ENCODE measurements around the gene PRX.
"Not testable (repeated sequence)": the region's sequence is repeated elsewhere in the genome, so short reads cannot be mapped to it uniquely, and the experiment has no call there.

The PRX gene

GRCh38 chr19:40416918-40417642 lies 3.9 kb upstream of the PRX start:
- DNase-seq (ENCODE audit: low read depth in 2 of 2), result no peak

GRCh38 chr19:40415768-40416167 lies 2.6 kb upstream of the PRX start:
- DNase-seq (ENCODE audit: low read depth in 2 of 2), result no peak

GRCh38 chr19:40414542-40415535 lies 1.7 kb upstream of the PRX start:
- no peak for DNase-seq (ENCODE audit: low read depth in 2 of 2)

- DNase-seq (ENCODE audit: low read depth in 2 of 2), result no peak
Measured at GRCh38 chr19:40412866-40413265, 312 bp downstream of the PRX start.

- no peak for DNase-seq (ENCODE audit: low read depth in 2 of 2)
Measured at GRCh38 chr19:40411958-40412499, 1.1 kb downstream of the PRX start.

GRCh38 chr19:40411125-40411842 lies 1.9 kb downstream of the PRX start:
- no peak for DNase-seq (ENCODE audit: low read depth in 2 of 2)

GRCh38 chr19:40410030-40410389 lies 3.2 kb downstream of the PRX start:
- no peak for DNase-seq (ENCODE audit: low read depth in 2 of 2)

GRCh38 chr19:40408598-40408925 lies 4.6 kb downstream of the PRX start:
- not testable (repeated sequence) for DNase-seq (ENCODE audit: low read depth in 2 of 2)

GRCh38 chr19:40407714-40408597 lies 5.2 kb downstream of the PRX start:
- DNase-seq (ENCODE audit: low read depth in 2 of 2), result no peak

- DNase-seq (ENCODE audit: low read depth in 2 of 2), result peak; percentile 53 to 91
Measured at GRCh38 chr19:40403262-40403984, 9.8 kb downstream of the PRX start.

GRCh38 chr19:40400559-40400958 lies 12.6 kb downstream of the PRX start:
- DNase-seq (ENCODE audit: low read depth in 2 of 2), result no peak

- DNase-seq (ENCODE audit: low read depth in 2 of 2), result peak; percentile 44 to 69
Measured at GRCh38 chr19:40398417-40399131, 14.6 kb downstream of the PRX start.

- DNase-seq (ENCODE audit: low read depth in 2 of 2), result no peak
Measured at GRCh38 chr19:40397568-40397906, 15.6 kb downstream of the PRX start.

- DNase-seq (ENCODE audit: low read depth in 2 of 2), result no peak
Measured at GRCh38 chr19:40396886-40397567, 16.2 kb downstream of the PRX start.

GRCh38 chr19:40395956-40396355 lies 17.2 kb downstream of the PRX start:
- no peak for DNase-seq (ENCODE audit: low read depth in 2 of 2)

GRCh38 chr19:40394816-40395210 lies 18.4 kb downstream of the PRX start:
- no peak for DNase-seq (ENCODE audit: low read depth in 2 of 2)

GRCh38 chr19:40393894-40394815 lies 19.0 kb downstream of the PRX start:
- no peak for DNase-seq (ENCODE audit: low read depth in 2 of 2)

GRCh38 chr19:40392894-40393517 lies 20.2 kb downstream of the PRX start:
- no peak for DNase-seq (ENCODE audit: low read depth in 2 of 2)

Data from stimulated activated CD4-positive, alpha-beta T cell treated with anti-CD3 and anti-CD28 coated beads, Interleukin-12 subunit alpha, Interleukin-12 subunit beta, amount 100 ng/mL, for 24 hours (primary cell).